SK-N-SH (cell line): Measurements from ENCODE around the gene NTN5. TPM values are rescaled to one million over a fixed set of nuclear protein-coding genes. Genes with fewer than 3 reads are reported as not detected.
A peak's percentile ranks its signal among the peaks of the same experiment; 100 is the strongest.
"Not testable (repeated sequence)": the region's sequence is repeated elsewhere in the genome, so short reads cannot be mapped to it uniquely, and the experiment has no call there.

ENCODE experiments used
- CTCF ChIA-PET: fragments of 300-600, 350-600 bp; formaldehyde crosslinking; extraction: SDS; loops from one replicate; lab custom pipeline; 2021; lab: Yijun Ruan, JAX
- POLR2A ChIA-PET: fragments of 350-600 bp; sonication (Branson Sonifier 250); formaldehyde crosslinking; extraction: SDS; loops from one replicate; lab custom pipeline; 2020; ENCODE audit warnings: antibody characterized with exemption, inconsistent platforms; lab: Yijun Ruan, JAX
- DNase-seq: peaks from one replicate; pipeline ENCODE4 v3.0.0; 2012
- H2AFZ ChIP-seq: fragments of 200-600 bp; sonication (generic); 2 replicates; pipeline ENCODE4 v1.8.1; 2016; ENCODE audit warnings: antibody characterized with exemption, mild to moderate bottlenecking, low read depth
- H3F3A ChIP-seq: fragments of 200-600 bp; sonication (generic); replicated peaks from 2 replicates; pipeline ENCODE3; 2016; ENCODE audit warnings: antibody characterized with exemption, mild to moderate bottlenecking; ENCODE audit not compliant: insufficient read depth
- H3K27ac ChIP-seq, 2 experiments: fragments of 200-500 bp in 1 of 2; fragments of 200-600 bp in 1 of 2; sonication (Bioruptor generic) in 1 of 2; sonication (generic), shearing (Covaris generic) in 1 of 2; 2 replicates each; pipeline versions ENCODE4 v1.5.1 to v1.6.1; 2014 to 2016; ENCODE audit warnings: low read depth in 2 of 2, inconsistent platforms in 1 of 2, low read length in 1 of 2, mild to moderate bottlenecking in 1 of 2, mixed read lengths in 1 of 2
- H3K27me3 ChIP-seq: fragments of 200-600 bp; sonication (generic), shearing (Covaris generic); 2 replicates; pipeline ENCODE4 v1.6.1; 2016; ENCODE audit warnings: mixed run types; ENCODE audit not compliant: insufficient read depth
- H3K36me3 ChIP-seq, 2 experiments: fragments of 200-500 bp in 1 of 2; fragments of 200-600 bp in 1 of 2; sonication (Bioruptor generic) in 1 of 2; sonication (generic) in 1 of 2; replicated peaks in 1 of 2; 2 replicates each; pipeline versions ENCODE3 to v1.5.1; 2014 to 2016; ENCODE audit warnings: low read length in 1 of 2, mild to moderate bottlenecking in 1 of 2; ENCODE audit not compliant: insufficient read depth in 2 of 2, control insufficient read depth in 1 of 2
- H3K4me1 ChIP-seq, 2 experiments: fragments of 200-500 bp in 1 of 2; fragments of 200-600 bp in 1 of 2; sonication (Bioruptor generic) in 1 of 2; sonication (generic), shearing (Covaris generic) in 1 of 2; 2 replicates each; pipeline versions ENCODE4 v1.5.1 to v1.6.1; 2014 to 2016; ENCODE audit warnings: low read depth in 1 of 2, low read length in 1 of 2, mixed run types in 1 of 2; ENCODE audit not compliant: insufficient read depth in 2 of 2, control insufficient read depth in 1 of 2
- H3K4me2 ChIP-seq: fragments of 200-600 bp; sonication (generic), shearing (Covaris generic); 2 replicates; pipeline ENCODE4 v1.6.1; 2017; ENCODE audit warnings: mixed run types
- H3K4me3 ChIP-seq, 2 experiments: fragments of 200-500 bp in 1 of 2; fragments of 200-600 bp in 1 of 2; sonication (Bioruptor generic) in 1 of 2; sonication (generic), shearing (Covaris generic) in 1 of 2; 2 replicates each; pipeline versions ENCODE4 v1.5.1 to v1.8.1; 2014 to 2016; ENCODE audit warnings: low read depth in 2 of 2, inconsistent platforms in 1 of 2, low read length in 1 of 2, mild to moderate bottlenecking in 1 of 2, mixed read lengths in 1 of 2, moderate library complexity in 1 of 2
- H3K79me2 ChIP-seq: fragments of 200-600 bp; sonication (generic); 2 replicates; pipeline ENCODE4 v1.8.1; 2017; ENCODE audit warnings: mild to moderate bottlenecking; ENCODE audit not compliant: insufficient read depth
- H3K9ac ChIP-seq: fragments of 200-600 bp; sonication (generic); 2 replicates; pipeline ENCODE4 v1.6.1; 2017; ENCODE audit warnings: mixed run types
- H3K9me2 ChIP-seq: fragments of 200-600 bp; sonication (generic); 2 replicates; pipeline ENCODE4 v1.6.1; 2017; ENCODE audit warnings: mixed run types
- H3K9me3 ChIP-seq: fragments of 200-600 bp; sonication (generic); 2 replicates; pipeline ENCODE4 v1.6.1; 2017; ENCODE audit warnings: mixed run types, mild to moderate bottlenecking, moderate library complexity
- H4K20me1 ChIP-seq: fragments of 200-600 bp; sonication (generic); 2 replicates; pipeline ENCODE4 v1.6.1; 2017; ENCODE audit warnings: mild to moderate bottlenecking, mixed run types; ENCODE audit not compliant: insufficient read depth
- CHD2 ChIP-seq: fragments of 150-350 bp; IDR thresholded peaks from 2 replicates; pipeline ENCODE4 v1.6.1; 2018; ENCODE audit warnings: low read length; ENCODE audit not compliant: partially characterized antibody
- ELF1 ChIP-seq: IDR thresholded peaks from 2 replicates; pipeline ENCODE4 v1.4.0; 2012
- EP300 ChIP-seq, 2 experiments: IDR thresholded peaks; 2 replicates each; pipeline versions ENCODE4 v1.4.0 to v1.6.1; 2012; ENCODE audit warnings: borderline replicate concordance in 1 of 2, low read depth in 1 of 2, low read length in 1 of 2
- FOXM1 ChIP-seq: IDR thresholded peaks from 2 replicates; pipeline ENCODE4 v1.4.0; 2012; ENCODE audit warnings: low read depth, mild to moderate bottlenecking
- MEF2A ChIP-seq: IDR thresholded peaks from 2 replicates; pipeline ENCODE4 v1.4.0; 2012; ENCODE audit warnings: low read depth, borderline replicate concordance
- RCOR1 ChIP-seq: fragments of 150-350 bp; IDR thresholded peaks from 2 replicates; pipeline ENCODE4 v1.6.1; 2017; ENCODE audit warnings: antibody characterized with exemption, low read length
- RXRA ChIP-seq: IDR thresholded peaks from 2 replicates; pipeline ENCODE4 v1.4.0; 2012; ENCODE audit warnings: low read depth, mild to moderate bottlenecking, borderline replicate concordance
- SMC3 ChIP-seq: IDR thresholded peaks from 2 replicates; pipeline ENCODE4 v1.6.1; 2012; ENCODE audit warnings: low read depth, low read length, improper control_type of control experiment
- TCF12 ChIP-seq: IDR thresholded peaks from 2 replicates; pipeline ENCODE4 v1.4.0; 2012
- YY1 ChIP-seq: IDR thresholded peaks from 2 replicates; pipeline ENCODE4 v1.4.0; 2012; ENCODE audit warnings: low read depth, mild to moderate bottlenecking
- WGBS: methylation state at CpG from one replicate; pipeline ENCODE4 v1.1.6; 2017; ENCODE audit warnings: low lambda C conversion rate; 5-methylcytosine and 5-hydroxymethylcytosine counted together
- polyA plus RNA-seq, 3 experiments: library from polyadenylated mRNA; depleted of rRNA; stranded (reverse); fragments of >200 nt; gene quantifications; 2 replicates each; pipeline ENCODE4 v1.2.3, GENCODE V29; 2012
- TF ChIP-seq, protein P1 (sequence below): IDR thresholded peaks from 2 replicates; pipeline ENCODE4; 2012
- TF ChIP-seq, protein P2 (sequence below): IDR thresholded peaks from 2 replicates; pipeline ENCODE4 v1.4.0; 2012; ENCODE audit warnings: low read depth, borderline replicate concordance
- TF ChIP-seq, protein P3 (sequence below): IDR thresholded peaks from 2 replicates; pipeline ENCODE4 v1.4.0; 2012; ENCODE audit warnings: low read depth

Gene NTN5
- polyA plus RNA-seq, 1 of the 3 experiments (the other 2 are of a cell fraction): 0.74 TPM

DNA sequence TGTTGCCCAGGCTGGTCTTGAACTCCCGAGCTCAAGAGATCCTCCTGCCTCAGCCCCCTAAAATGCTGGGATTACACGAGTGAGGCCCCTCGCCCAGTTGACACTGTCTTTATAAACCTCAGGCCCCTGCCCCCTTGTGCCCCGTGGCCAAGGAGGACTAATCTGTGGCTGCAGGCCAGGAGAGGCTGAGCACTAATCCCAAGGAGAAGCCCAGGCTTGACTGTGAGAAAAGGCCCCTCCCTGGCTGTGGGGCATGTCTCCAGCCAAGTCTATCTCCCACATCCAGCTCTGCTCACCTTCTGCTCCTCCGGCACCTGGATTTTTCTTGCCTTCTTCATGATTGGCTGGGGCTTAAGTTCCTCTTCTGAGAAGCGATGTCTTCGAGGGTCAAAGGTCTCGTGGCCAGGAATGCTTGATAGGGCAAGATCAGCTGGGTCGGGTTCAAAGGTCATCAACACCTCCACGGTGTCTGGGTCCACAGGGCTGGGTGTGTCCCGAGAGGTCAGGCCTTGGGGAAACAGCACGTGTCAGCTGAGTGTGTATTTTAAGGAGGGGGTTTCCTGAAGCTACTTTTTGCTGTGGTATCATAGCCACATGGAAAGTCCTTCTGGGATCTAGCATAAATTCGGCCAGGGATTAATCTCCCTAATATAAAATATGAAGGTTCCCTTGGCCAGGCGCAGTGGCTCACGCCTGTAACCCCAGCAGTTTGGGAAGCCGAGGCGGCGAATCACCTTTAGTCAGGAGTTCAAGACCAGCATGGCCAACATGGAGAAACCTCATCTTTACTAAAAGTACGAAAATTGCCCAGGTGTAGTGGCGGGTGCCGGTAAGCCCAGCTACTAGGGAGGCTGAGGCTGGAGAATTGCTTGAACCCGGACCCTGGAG lies 39.4 kb downstream of the NTN5 start:
- Histone ChIP-seq H3K9ac (0 out of 2 replicates have a peak overlapping the region, but pooled peaks have one; percentile 17), H3K9me3 (no peaks in the 10 kb centered on the region), H3K9me2 (no peaks in the 10 kb centered on the region), H3K79me2 (no peaks in the 10 kb centered on the region; the same call in 1 of the 2 replicates), H3K36me3 (peaks cover 17 to 25% of the 10 kb centered on the region in 2 experiments), H3K27me3 (no peaks in the 10 kb centered on the region), H3K27ac (peak overlapping the region; percentile 93 to 96), H3F3A (peaks cover 30% of the 10 kb centered on the region), H2AFZ (peak overlapping the region; percentile 32; the same call in 1 of the 2 replicates), H3K4me3 (no peak overlapping the region), H3K4me2 (peak overlapping the region; percentile 99), H3K4me1 (peaks cover 26 to 33% of the 10 kb centered on the region in 2 experiments), H4K20me1 (no peaks in the 10 kb centered on the region)
- ChIA-PET CTCF (interaction anchor here (1.3 to 2.0 kb wide), 3 partner anchors 13 to 44 kb away, joined by 3 to 7 read pairs (median 6); partner anchors contain the start of gene CA11), POLR2A (interaction anchor here (0.9 to 1.5 kb wide), 7 partner anchors 9 to 19 kb away, joined by 3 to 13 read pairs (median 5); partner anchors contain the start of genes CA11, FAM83E, RPL18 and SPHK2)
- TF ChIP-seq MEF2A (no peak), RCOR1 (no peak), YY1 (no peak), RXRA (no peak), EP300 (IDR thresholded peaks at IDR 0.05; ENCODE audit: borderline replicate concordance in 1 of 2, low read depth in 1 of 2, low read length in 1 of 2) (no peak), CHD2 (no peak), SMC3 (no peak)
- TF ChIP-seq, protein P1, sequence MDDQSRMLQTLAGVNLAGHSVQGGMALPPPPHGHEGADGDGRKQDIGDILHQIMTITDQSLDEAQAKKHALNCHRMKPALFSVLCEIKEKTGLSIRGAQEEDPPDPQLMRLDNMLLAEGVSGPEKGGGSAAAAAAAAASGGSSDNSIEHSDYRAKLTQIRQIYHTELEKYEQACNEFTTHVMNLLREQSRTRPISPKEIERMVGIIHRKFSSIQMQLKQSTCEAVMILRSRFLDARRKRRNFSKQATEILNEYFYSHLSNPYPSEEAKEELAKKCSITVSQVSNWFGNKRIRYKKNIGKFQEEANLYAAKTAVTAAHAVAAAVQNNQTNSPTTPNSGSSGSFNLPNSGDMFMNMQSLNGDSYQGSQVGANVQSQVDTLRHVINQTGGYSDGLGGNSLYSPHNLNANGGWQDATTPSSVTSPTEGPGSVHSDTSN: no peak
- TF ChIP-seq, protein P2, sequence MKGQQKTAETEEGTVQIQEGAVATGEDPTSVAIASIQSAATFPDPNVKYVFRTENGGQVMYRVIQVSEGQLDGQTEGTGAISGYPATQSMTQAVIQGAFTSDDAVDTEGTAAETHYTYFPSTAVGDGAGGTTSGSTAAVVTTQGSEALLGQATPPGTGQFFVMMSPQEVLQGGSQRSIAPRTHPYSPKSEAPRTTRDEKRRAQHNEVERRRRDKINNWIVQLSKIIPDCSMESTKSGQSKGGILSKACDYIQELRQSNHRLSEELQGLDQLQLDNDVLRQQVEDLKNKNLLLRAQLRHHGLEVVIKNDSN: no peak
- 91% methylated on average over 16 of the region's 22 CpGs for WGBS
- DNase-seq: no peak

DNA sequence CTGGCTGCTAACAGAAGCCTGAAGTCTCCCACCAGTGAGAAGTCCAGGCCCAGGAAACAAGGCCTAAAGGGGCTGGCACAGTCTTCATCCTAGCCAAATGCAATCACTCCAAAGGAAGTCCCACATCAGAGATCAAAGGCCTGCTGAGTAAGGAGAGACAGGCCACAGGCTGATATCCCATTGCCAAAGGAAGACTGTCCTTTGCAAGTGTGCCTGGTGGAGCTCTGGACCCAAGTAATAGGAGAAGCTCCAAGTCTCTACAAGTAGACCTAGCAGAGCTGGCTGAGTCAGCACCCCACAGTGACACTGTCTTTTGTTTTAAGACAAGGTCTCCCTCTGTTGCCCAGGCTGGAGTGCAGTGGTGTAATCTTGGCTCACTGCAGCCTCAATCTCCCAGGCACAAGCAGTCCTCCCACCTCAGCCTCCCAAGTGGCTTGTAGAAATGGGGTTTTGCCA lies 40.1 kb downstream of the NTN5 start:
- POLR2A ChIA-PET: interaction anchor here (1.2 kb wide), 2 partner anchors 9 to 18 kb away, joined by 5 read pairs; partner anchors contain the start of gene FAM83E
- H3K27me3 ChIP-seq: no peaks in the 10 kb centered on the region
- CTCF ChIA-PET: interaction anchor here (1.3 kb wide), 1 partner anchor 13 kb away, joined by 3 read pairs; the partner anchor contains the start of gene CA11
- peak overlapping the region in 1 of 2 experiments; percentile 96; a peak in 3 of 4 replicates for H3K27ac ChIP-seq
- H3K9me2 ChIP-seq: no peaks in the 10 kb centered on the region
- H4K20me1 ChIP-seq: no peaks in the 10 kb centered on the region
- H3K9me3 ChIP-seq: no peaks in the 10 kb centered on the region
- 0 out of 2 replicates have a peak overlapping the region, but pooled peaks have one; percentile 17 for H3K9ac ChIP-seq
- peak overlapping the region; percentile 99; the same call in 1 of the 2 replicates for H3K4me2 ChIP-seq
- H3K79me2 ChIP-seq: no peaks in the 10 kb centered on the region; the same call in 1 of the 2 replicates
- peaks cover 30% of the 10 kb centered on the region for H3F3A ChIP-seq
- TF ChIP-seq TCF12: no peak
- TF ChIP-seq ELF1: no peak
- TF ChIP-seq FOXM1: no peak
- no peak for TF ChIP-seq YY1
- TF ChIP-seq, protein P3, sequence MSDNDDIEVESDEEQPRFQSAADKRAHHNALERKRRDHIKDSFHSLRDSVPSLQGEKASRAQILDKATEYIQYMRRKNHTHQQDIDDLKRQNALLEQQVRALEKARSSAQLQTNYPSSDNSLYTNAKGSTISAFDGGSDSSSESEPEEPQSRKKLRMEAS: no peak
- H3K36me3 ChIP-seq: peaks cover 17 to 25% of the 10 kb centered on the region in 2 experiments
- no peak for DNase-seq
- peaks cover 25 to 31% of the 10 kb centered on the region in 2 experiments for H3K4me1 ChIP-seq
- H3K4me3 ChIP-seq: no peak overlapping the region
- H2AFZ ChIP-seq: no peak overlapping the region

DNA sequence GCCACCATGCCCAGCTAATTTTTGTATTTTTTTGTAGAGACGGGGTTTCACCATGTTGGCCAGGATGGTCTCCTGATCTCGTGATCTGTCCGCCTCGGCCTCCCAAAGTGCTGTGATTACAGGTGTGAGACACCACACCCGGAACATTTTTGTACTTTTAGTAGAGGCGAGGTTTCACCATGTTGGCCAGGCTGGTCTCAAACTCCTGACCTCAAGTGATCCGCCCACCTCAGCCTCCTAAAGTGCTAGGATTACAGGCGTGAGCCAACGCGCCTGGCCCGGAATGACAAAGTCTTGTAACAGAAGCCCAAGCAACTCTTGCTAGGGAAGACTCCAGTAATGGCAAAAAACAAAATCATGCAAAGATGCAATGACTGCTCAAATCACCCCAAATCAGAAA lies 40.5 kb downstream of the NTN5 start:
- H3K27ac ChIP-seq, H3K27me3 ChIP-seq, H4K20me1 ChIP-seq, H3K79me2 ChIP-seq, DNase-seq, H3K9ac ChIP-seq, H2AFZ ChIP-seq, H3K4me3 ChIP-seq, H3K9me2 ChIP-seq, H3K9me3 ChIP-seq: not testable (repeated sequence)
- Histone ChIP-seq H3F3A (peaks cover 30% of the 10 kb centered on the region), H3K4me1 (peaks cover 25 to 31% of the 10 kb centered on the region in 2 experiments), H3K4me2 (peak overlapping the region; percentile 99; the same call in 1 of the 2 replicates), H3K36me3 (peaks cover 17 to 25% of the 10 kb centered on the region in 2 experiments)
- WGBS: 97% methylated on average over 11 of the region's 11 CpGs
- CTCF ChIA-PET: interaction anchor here (1.3 kb wide), 1 partner anchor 14 kb away, joined by 3 read pairs; the partner anchor contains the start of gene CA11
- POLR2A ChIA-PET: interaction anchor here (1.2 kb wide), 2 partner anchors 9 to 18 kb away, joined by 5 read pairs; partner anchors contain the start of gene FAM83E
